ENCODE measurements around the gene OXSM. TPM values are rescaled to one million over a fixed set of nuclear protein-coding genes. Genes with fewer than 3 reads are reported as not detected.
A peak's percentile ranks its signal among the peaks of the same experiment; 100 is the strongest.

OXSM gene
- total and polyA plus RNA-seq, 7 experiments from 2014 or later: 10.6 to 21.2 (median 13.8) TPM

DNA sequence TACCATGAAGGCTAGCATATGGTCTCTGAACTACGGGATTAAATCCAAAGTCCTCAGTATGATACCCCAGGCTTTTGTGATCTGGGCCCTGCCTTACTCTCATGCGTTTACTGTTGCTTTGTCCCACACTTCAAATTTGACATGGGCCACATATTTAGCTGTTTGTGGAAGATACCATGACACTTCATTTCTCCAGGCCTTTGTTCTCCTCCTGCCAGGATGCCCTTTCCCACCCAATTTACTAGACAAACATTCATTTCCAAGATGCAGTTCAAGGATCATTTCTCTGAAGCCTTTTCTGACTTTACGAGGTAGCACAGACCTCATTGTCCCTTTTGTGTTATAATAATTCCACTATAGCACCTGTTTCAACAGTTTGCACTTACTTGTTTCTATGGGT lies 2.2 kb upstream of the OXSM start:
- Mint-ChIP-seq H3K4me1 (peaks cover 20 to 61% (median 52%) of the 10 kb centered on the region in 7 donors), H3K36me3 (peaks cover 0 to 20% (median 0%) of the 10 kb centered on the region in 5 donors), H3K9me3 (no peaks in the 10 kb centered on the region), H3K27me3 (no peaks in the 10 kb centered on the region), H3K27ac (peak overlapping the region in 5 of 9 donors; percentile 3 to 67 (median 14)), H3K4me3 (peak overlapping the region in 4 of 10 donors; percentile 46 to 87 (median 50))
- ChIA-PET POLR2A (no interaction called here), CTCF (no interaction called here)
- H3K36me3 ChIP-seq (ENCODE audit: control insufficient read depth in 2 of 3, insufficient read depth in 3 of 3, low read length in 3 of 3): peaks cover 0 to 5% (median 0%) of the 10 kb centered on the region in 3 experiments
- DNase-seq (no peak), ATAC-seq (no peak)
- H3K4me3 ChIP-seq (ENCODE audit: low read length): no peak overlapping the region
- no peaks in the 10 kb centered on the region for H3K9me3 ChIP-seq (ENCODE audit: control insufficient read depth in 2 of 3, low read length in 3 of 3)
- H3K27ac ChIP-seq (ENCODE audit: low read depth, low read length): no peak overlapping the region
- intact Hi-C loops (cut with micrococcal nuclease): loop anchor here in 1 of 2 donors (10.0 kb wide), 1 partner anchor 1873 kb away; the partner anchor contains the start of genes NKIRAS1 and RPL15
- peaks cover 6 to 20% of the 10 kb centered on the region in 2 donors for H3K4me1 ChIP-seq (ENCODE audit: control insufficient read depth in 2 of 2, insufficient read depth in 2 of 2, low read length in 2 of 2)
- no peaks in the 10 kb centered on the region for H3K27me3 ChIP-seq (ENCODE audit: control insufficient read depth in 2 of 2, insufficient read depth in 2 of 2, low read length in 2 of 2)

DNA sequence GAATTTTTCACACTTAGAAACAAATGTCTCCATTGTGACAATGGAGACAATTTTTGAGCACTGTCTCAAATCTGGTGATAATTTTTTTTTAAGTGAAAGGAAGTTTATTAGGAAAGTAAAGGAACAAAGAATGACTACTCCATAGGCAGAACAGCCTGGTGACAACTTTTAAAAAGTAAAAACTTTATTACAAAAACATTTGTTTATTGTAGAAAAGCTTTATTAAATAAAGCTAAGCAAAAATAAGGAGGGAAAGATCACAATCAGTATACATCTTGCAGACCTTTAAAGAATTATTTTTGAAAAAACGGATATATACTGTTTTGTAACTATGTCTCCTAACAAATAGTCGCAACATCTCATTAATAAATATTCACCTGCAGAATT lies 688 bp upstream of the OXSM start:
- Histone ChIP-seq H3K4me1 (ENCODE audit: control insufficient read depth in 2 of 2, insufficient read depth in 2 of 2, low read length in 2 of 2) (peaks cover 6 to 20% of the 10 kb centered on the region in 2 donors), H3K27me3 (ENCODE audit: control insufficient read depth in 2 of 2, insufficient read depth in 2 of 2, low read length in 2 of 2) (no peaks in the 10 kb centered on the region), H3K9me3 (ENCODE audit: control insufficient read depth in 2 of 3, low read length in 3 of 3) (no peaks in the 10 kb centered on the region), H3K36me3 (ENCODE audit: control insufficient read depth in 2 of 3, insufficient read depth in 3 of 3, low read length in 3 of 3) (no peaks in the 10 kb centered on the region), H3K27ac (ENCODE audit: low read depth, low read length) (peak overlapping the region; percentile 91), H3K4me3 (ENCODE audit: low read length) (peak overlapping the region; percentile 80)
- peaks cover 18 to 60% (median 55%) of the 10 kb centered on the region in 7 donors for H3K4me1 Mint-ChIP-seq
- H3K9me3 Mint-ChIP-seq: no peaks in the 10 kb centered on the region
- intact Hi-C loops (cut with micrococcal nuclease): loop anchor here in 1 of 2 donors (10.0 kb wide), 1 partner anchor 1874 kb away; the partner anchor contains the start of genes NKIRAS1 and RPL15
- H3K4me3 Mint-ChIP-seq: peak overlapping the region; percentile 87 to 100 (median 98)
- POLR2A ChIA-PET: interaction anchor here (0.8 to 1.7 kb wide), 5 partner anchors 7 to 1872 kb away, joined by 3 to 6 read pairs (median 4); partner anchors contain the start of genes NKIRAS1 and RPL15
- no peaks in the 10 kb centered on the region for H3K27me3 Mint-ChIP-seq
- H3K27ac Mint-ChIP-seq: peak overlapping the region in 8 of 9 donors; percentile 81 to 100 (median 98)
- peaks cover 0 to 22% (median 0%) of the 10 kb centered on the region in 5 donors for H3K36me3 Mint-ChIP-seq
- CTCF ChIA-PET: interaction anchor here (1.2 kb wide), 1 partner anchor 46 kb away, joined by 3 read pairs; no protein-coding TSS in a partner anchor
- DNase-seq: no peak
- ATAC-seq: no peak

DNA sequence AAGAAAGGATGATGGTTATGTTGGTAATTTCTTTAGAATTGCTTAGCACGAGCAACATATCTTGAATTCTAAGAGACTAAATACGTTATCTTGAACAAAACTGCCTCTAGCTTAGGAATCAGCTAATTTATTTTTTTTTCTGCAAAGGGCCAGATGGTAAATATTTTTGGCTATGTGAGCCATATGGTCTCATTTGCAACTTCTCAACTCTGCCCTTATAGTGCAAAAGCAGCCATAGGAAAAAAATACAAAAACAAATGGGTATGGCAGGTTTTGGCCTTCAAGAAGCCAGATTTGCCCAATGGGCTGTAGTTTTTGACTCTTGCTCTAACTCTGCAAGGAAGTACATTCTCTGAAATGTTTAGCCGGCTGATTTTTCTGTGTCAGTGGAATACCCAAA lies 11.9 kb downstream of the OXSM start:
- ChIA-PET CTCF (interaction anchor here (0.6 kb wide), 1 partner anchor 60 kb away, joined by 5 read pairs; no protein-coding TSS in a partner anchor), POLR2A (interaction anchor here (0.9 to 2.0 kb wide), 2 partner anchors 12 to 19 kb away, joined by 3 to 6 read pairs; partner anchors contain the start of genes NGLY1 and OXSM)
- H3K9me3 ChIP-seq (ENCODE audit: control insufficient read depth in 2 of 3, low read length in 3 of 3): no peaks in the 10 kb centered on the region
- Mint-ChIP-seq H3K4me1 (no peaks in the 10 kb centered on the region), H3K4me3 (no peak overlapping the region), H3K27me3 (peaks cover 0 to 10% (median 4%) of the 10 kb centered on the region in 5 donors), H3K9me3 (no peaks in the 10 kb centered on the region), H3K27ac (no peak overlapping the region), H3K36me3 (no peaks in the 10 kb centered on the region)
- H3K27me3 ChIP-seq (ENCODE audit: control insufficient read depth in 2 of 2, insufficient read depth in 2 of 2, low read length in 2 of 2): no peaks in the 10 kb centered on the region
- DNase-seq (no peak), ATAC-seq (no peak)
- no peak overlapping the region for H3K4me3 ChIP-seq (ENCODE audit: low read length)
- no peaks in the 10 kb centered on the region for H3K4me1 ChIP-seq (ENCODE audit: control insufficient read depth in 2 of 2, insufficient read depth in 2 of 2, low read length in 2 of 2)
- no peaks in the 10 kb centered on the region for H3K36me3 ChIP-seq (ENCODE audit: control insufficient read depth in 2 of 3, insufficient read depth in 3 of 3, low read length in 3 of 3)
- no peak overlapping the region for H3K27ac ChIP-seq (ENCODE audit: low read depth, low read length)
- intact Hi-C loops (cut with micrococcal nuclease): no loop called here

DNA sequence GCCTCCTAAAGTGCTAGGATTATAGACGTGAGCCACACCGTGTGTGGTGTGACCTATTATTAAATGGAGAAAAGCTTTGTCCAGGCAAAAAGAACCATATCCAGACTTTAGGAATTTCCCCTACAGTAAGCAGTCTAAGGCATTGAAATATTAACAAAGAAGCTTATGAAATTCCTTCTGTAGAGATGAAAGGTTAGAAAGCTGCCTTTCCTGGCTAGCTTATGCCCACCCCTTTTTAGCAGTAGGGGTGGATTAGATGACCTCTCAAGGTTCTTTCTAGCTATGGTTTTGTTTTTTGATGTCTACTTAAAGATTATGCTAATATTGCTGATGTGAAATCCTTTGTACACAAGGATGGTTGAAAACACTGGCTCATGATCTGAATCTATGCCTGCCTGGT lies 13.9 kb downstream of the OXSM start:
- Mint-ChIP-seq H3K9me3 (no peaks in the 10 kb centered on the region), H3K36me3 (no peaks in the 10 kb centered on the region), H3K4me1 (no peaks in the 10 kb centered on the region), H3K4me3 (no peak overlapping the region), H3K27me3 (peaks cover 4 to 11% (median 5%) of the 10 kb centered on the region in 5 donors), H3K27ac (no peak overlapping the region)
- no peaks in the 10 kb centered on the region for H3K9me3 ChIP-seq (ENCODE audit: control insufficient read depth in 2 of 3, low read length in 3 of 3)
- ATAC-seq: no peak
- ChIA-PET CTCF (no interaction called here), POLR2A (no interaction called here)
- intact Hi-C loops (cut with micrococcal nuclease): no loop called here
- DNase-seq: no peak
- H3K4me3 ChIP-seq (ENCODE audit: low read length): no peak overlapping the region
- no peaks in the 10 kb centered on the region for H3K36me3 ChIP-seq (ENCODE audit: control insufficient read depth in 2 of 3, insufficient read depth in 3 of 3, low read length in 3 of 3)
- no peaks in the 10 kb centered on the region for H3K4me1 ChIP-seq (ENCODE audit: control insufficient read depth in 2 of 2, insufficient read depth in 2 of 2, low read length in 2 of 2)
- H3K27me3 ChIP-seq (ENCODE audit: control insufficient read depth in 2 of 2, insufficient read depth in 2 of 2, low read length in 2 of 2): no peaks in the 10 kb centered on the region
- H3K27ac ChIP-seq (ENCODE audit: low read depth, low read length): no peak overlapping the region

DNA sequence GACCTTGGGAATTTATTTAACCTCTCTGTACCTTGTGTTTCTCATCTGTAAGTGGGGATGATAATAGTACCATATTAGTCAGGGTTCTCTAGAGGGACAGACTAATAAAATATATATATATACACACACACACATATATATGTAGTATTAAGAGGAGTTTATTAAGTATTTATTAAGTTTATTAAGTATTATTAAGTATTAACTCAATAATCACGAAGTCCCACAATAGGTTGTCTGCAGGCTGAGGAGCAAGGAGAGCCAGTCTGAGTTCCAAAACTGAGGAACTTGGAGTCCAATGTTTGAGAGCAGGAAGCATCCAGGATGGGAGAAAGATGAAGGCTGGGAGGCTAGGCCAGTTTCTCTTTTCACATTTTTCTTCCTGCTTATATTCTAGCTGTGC lies 14.8 kb downstream of the OXSM start:
- intact Hi-C loops (cut with micrococcal nuclease): no loop called here
- CTCF ChIA-PET: no interaction called here

DNA sequence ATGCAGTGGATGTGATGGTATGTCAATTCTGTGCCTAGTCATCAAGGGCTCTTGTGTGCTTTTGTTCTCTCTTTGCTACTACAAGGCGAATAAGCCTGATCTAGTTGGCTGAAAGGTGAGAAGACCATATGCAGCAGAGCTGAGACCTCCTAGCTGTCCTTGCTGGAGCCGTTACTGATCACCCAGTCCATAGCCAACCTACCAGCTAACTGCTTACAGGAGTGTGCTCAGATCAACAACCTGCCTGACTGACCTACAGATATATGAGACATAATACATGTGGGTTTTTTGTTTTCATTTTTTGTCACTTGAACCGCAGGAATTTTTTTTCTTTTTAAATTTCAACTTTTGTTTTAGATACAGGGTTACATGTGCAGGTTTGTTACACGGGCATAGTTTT lies 22.8 kb downstream of the OXSM start:
- H3K4me1 ChIP-seq (ENCODE audit: control insufficient read depth in 2 of 2, insufficient read depth in 2 of 2, low read length in 2 of 2): no peaks in the 10 kb centered on the region
- Mint-ChIP-seq H3K4me1 (peaks cover 0 to 7% (median 0%) of the 10 kb centered on the region in 7 donors), H3K4me3 (no peak overlapping the region), H3K9me3 (peaks cover 0 to 2% (median 0%) of the 10 kb centered on the region in 11 donors), H3K27ac (no peak overlapping the region), H3K36me3 (no peaks in the 10 kb centered on the region), H3K27me3 (peaks cover 0 to 15% (median 6%) of the 10 kb centered on the region in 5 donors)
- CTCF ChIA-PET: no interaction called here
- H3K4me3 ChIP-seq (ENCODE audit: low read length): no peak overlapping the region
- POLR2A ChIA-PET: no interaction called here
- no peak overlapping the region for H3K27ac ChIP-seq (ENCODE audit: low read depth, low read length)
- DNase-seq (no peak), ATAC-seq (no peak)
- H3K9me3 ChIP-seq (ENCODE audit: control insufficient read depth in 2 of 3, low read length in 3 of 3): no peaks in the 10 kb centered on the region
- H3K36me3 ChIP-seq (ENCODE audit: control insufficient read depth in 2 of 3, insufficient read depth in 3 of 3, low read length in 3 of 3): no peaks in the 10 kb centered on the region
- no peaks in the 10 kb centered on the region for H3K27me3 ChIP-seq (ENCODE audit: control insufficient read depth in 2 of 2, insufficient read depth in 2 of 2, low read length in 2 of 2)
- intact Hi-C loops (cut with micrococcal nuclease): no loop called here

More for the DNA sequence above, 14.8 kb downstream of the OXSM start:
- Histone ChIP-seq H3K27ac (ENCODE audit: low read depth, low read length) (no peak overlapping the region), H3K4me3 (ENCODE audit: low read length) (no peak overlapping the region), H3K4me1 (ENCODE audit: control insufficient read depth in 2 of 2, insufficient read depth in 2 of 2, low read length in 2 of 2) (no peaks in the 10 kb centered on the region), H3K27me3 (ENCODE audit: control insufficient read depth in 2 of 2, insufficient read depth in 2 of 2, low read length in 2 of 2) (no peaks in the 10 kb centered on the region), H3K36me3 (ENCODE audit: control insufficient read depth in 2 of 3, insufficient read depth in 3 of 3, low read length in 3 of 3) (no peaks in the 10 kb centered on the region), H3K9me3 (ENCODE audit: control insufficient read depth in 2 of 3, low read length in 3 of 3) (no peaks in the 10 kb centered on the region)
- H3K27ac Mint-ChIP-seq: no peak overlapping the region
- H3K27me3 Mint-ChIP-seq: peaks cover 4 to 17% (median 5%) of the 10 kb centered on the region in 5 donors
- H3K36me3 Mint-ChIP-seq: no peaks in the 10 kb centered on the region
- no peaks in the 10 kb centered on the region for H3K9me3 Mint-ChIP-seq
- ATAC-seq (no peak), DNase-seq (no peak)
- H3K4me1 Mint-ChIP-seq: no peaks in the 10 kb centered on the region
- H3K4me3 Mint-ChIP-seq: no peak overlapping the region
- POLR2A ChIA-PET: no interaction called here

DNA sequence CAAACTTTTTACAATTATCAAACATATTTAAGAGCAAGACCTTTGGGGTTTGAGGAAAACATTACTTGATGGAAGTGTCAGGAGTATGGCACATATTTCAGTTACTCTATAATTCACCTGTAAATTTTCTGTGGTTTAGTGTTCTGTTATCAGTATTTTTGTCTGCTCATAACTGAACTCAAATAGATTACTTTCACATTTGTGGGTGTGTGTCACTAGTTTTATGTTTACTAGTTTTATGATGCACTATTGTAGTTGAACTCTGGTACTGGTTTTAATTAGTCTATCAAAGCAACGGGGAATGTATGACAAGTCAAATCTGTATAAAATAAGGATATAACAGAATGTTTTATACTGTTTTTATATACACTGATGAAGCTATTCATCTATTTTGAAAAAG lies 27.2 kb downstream of the OXSM start:
- ChIA-PET POLR2A (no interaction called here), CTCF (no interaction called here)
- no peaks in the 10 kb centered on the region for H3K27me3 ChIP-seq (ENCODE audit: control insufficient read depth in 2 of 2, insufficient read depth in 2 of 2, low read length in 2 of 2)
- H3K4me1 ChIP-seq (ENCODE audit: control insufficient read depth in 2 of 2, insufficient read depth in 2 of 2, low read length in 2 of 2): no peaks in the 10 kb centered on the region
- intact Hi-C loops (cut with micrococcal nuclease): no loop called here
- Mint-ChIP-seq H3K4me1 (peaks cover 0 to 7% (median 0%) of the 10 kb centered on the region in 7 donors), H3K27me3 (peaks cover 0 to 4% (median 0%) of the 10 kb centered on the region in 5 donors), H3K4me3 (no peak overlapping the region), H3K27ac (no peak overlapping the region), H3K36me3 (no peaks in the 10 kb centered on the region), H3K9me3 (peaks cover 0 to 2% (median 0%) of the 10 kb centered on the region in 11 donors)
- no peaks in the 10 kb centered on the region for H3K9me3 ChIP-seq (ENCODE audit: control insufficient read depth in 2 of 3, low read length in 3 of 3)
- no peak overlapping the region for H3K27ac ChIP-seq (ENCODE audit: low read depth, low read length)
- no peaks in the 10 kb centered on the region for H3K36me3 ChIP-seq (ENCODE audit: control insufficient read depth in 2 of 3, insufficient read depth in 3 of 3, low read length in 3 of 3)
- DNase-seq (no peak), ATAC-seq (no peak)
- H3K4me3 ChIP-seq (ENCODE audit: low read length): no peak overlapping the region
